ENCODE data around the gene BCL11A. TPM values are rescaled to one million over a fixed set of nuclear protein-coding genes. Genes with fewer than 3 reads are reported as not detected.

Gene BCL11A
- total RNA-seq, 3 donors from 2014 or later (not counting 1 experiment from before 2014, with no cell fraction given): 2.6 to 3.5 (median 3.0) TPM

DNA sequence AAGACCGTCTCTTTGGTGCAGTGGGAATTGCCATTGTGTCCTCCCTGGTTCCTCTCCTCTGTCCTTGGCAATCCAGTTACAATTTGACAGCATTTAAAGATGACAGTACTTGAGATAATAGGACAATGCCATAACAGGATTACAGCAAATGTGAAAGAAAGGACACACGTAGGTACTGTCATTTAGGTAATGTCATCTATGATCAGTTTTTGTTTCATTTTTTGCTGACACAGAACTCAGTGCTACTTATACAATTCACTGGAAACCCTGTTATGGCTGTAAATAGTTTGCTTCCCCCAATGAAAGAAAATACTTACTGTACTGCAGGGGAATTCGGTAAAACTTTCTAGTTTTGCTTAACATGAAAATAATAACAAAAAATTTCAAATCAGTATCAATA is 65.2 kb downstream of the BCL11A start:
- no peak for DNase-seq
- Histone ChIP-seq H3K27ac (ENCODE audit: low read length) (no peak overlapping the region), H3K4me1 (ENCODE audit: control insufficient read depth, insufficient read depth, low read length) (peaks cover 16% of the 10 kb centered on the region), H3K9me3 (ENCODE audit: control insufficient read depth, insufficient read depth, low read length) (no peaks in the 10 kb centered on the region), H3K36me3 (ENCODE audit: control insufficient read depth, insufficient read depth, low read length) (no peaks in the 10 kb centered on the region), H3K27me3 (ENCODE audit: control insufficient read depth, insufficient read depth, low read length) (no peaks in the 10 kb centered on the region), H3K4me3 (ENCODE audit: low read length) (no peak overlapping the region)
- intact Hi-C loops (cut with micrococcal nuclease): no loop called here
- H3K9me3 Mint-ChIP-seq: no peaks in the 10 kb centered on the region
- no peak overlapping the region for H3K4me3 Mint-ChIP-seq
- ATAC-seq: no peak
- H3K4me1 Mint-ChIP-seq: peaks cover 12 to 14% of the 10 kb centered on the region in 2 donors
- peaks cover 7 to 12% of the 10 kb centered on the region in 2 donors for H3K27me3 Mint-ChIP-seq (ENCODE audit: low read depth in 2 of 2)
- TF ChIP-seq, protein P1, sequence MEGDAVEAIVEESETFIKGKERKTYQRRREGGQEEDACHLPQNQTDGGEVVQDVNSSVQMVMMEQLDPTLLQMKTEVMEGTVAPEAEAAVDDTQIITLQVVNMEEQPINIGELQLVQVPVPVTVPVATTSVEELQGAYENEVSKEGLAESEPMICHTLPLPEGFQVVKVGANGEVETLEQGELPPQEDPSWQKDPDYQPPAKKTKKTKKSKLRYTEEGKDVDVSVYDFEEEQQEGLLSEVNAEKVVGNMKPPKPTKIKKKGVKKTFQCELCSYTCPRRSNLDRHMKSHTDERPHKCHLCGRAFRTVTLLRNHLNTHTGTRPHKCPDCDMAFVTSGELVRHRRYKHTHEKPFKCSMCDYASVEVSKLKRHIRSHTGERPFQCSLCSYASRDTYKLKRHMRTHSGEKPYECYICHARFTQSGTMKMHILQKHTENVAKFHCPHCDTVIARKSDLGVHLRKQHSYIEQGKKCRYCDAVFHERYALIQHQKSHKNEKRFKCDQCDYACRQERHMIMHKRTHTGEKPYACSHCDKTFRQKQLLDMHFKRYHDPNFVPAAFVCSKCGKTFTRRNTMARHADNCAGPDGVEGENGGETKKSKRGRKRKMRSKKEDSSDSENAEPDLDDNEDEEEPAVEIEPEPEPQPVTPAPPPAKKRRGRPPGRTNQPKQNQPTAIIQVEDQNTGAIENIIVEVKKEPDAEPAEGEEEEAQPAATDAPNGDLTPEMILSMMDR (IDR thresholded peaks at IDR 0.05): no peak
- WGBS (ENCODE audit: insufficient coverage): 77% methylated on average over 2 of the region's 3 CpGs
- no peak overlapping the region for H3K27ac Mint-ChIP-seq
- no peaks in the 10 kb centered on the region for H3K36me3 Mint-ChIP-seq

DNA sequence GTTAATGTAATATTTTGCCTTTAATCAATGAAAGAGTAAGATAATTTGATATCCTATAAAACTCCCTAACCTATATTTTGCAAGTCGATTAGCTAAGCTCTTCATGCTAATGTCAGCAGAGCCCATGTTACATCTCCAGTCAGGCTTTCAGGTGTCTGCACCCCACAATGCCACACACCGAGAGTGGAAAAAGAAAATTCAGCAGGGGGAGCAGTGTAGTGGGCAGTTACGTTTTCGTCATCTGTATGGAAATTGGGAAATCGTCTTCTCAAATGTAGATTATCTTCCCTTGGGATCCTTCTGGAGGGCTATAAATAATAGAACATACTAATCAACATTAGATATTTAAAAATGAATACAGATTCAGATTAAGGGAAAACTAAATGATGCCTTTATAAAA is 66.3 kb downstream of the BCL11A start:
- no peaks in the 10 kb centered on the region for H3K9me3 Mint-ChIP-seq
- no peak overlapping the region for H3K4me3 Mint-ChIP-seq
- H3K4me1 Mint-ChIP-seq: peaks cover 21 to 26% of the 10 kb centered on the region in 2 donors
- ATAC-seq (no peak), DNase-seq (no peak)
- Histone ChIP-seq H3K4me3 (ENCODE audit: low read length) (no peak overlapping the region), H3K27ac (ENCODE audit: low read length) (no peak overlapping the region), H3K36me3 (ENCODE audit: control insufficient read depth, insufficient read depth, low read length) (no peaks in the 10 kb centered on the region), H3K27me3 (ENCODE audit: control insufficient read depth, insufficient read depth, low read length) (peaks cover 2% of the 10 kb centered on the region), H3K9me3 (ENCODE audit: control insufficient read depth, insufficient read depth, low read length) (no peaks in the 10 kb centered on the region), H3K4me1 (ENCODE audit: control insufficient read depth, insufficient read depth, low read length) (peaks cover 23% of the 10 kb centered on the region)
- WGBS (ENCODE audit: insufficient coverage): 95% methylated on average over 3 of the region's 5 CpGs
- H3K36me3 Mint-ChIP-seq: no peaks in the 10 kb centered on the region
- no peak overlapping the region for H3K27ac Mint-ChIP-seq
- TF ChIP-seq, protein P1 (IDR thresholded peaks at IDR 0.05): no peak
- intact Hi-C loops (cut with micrococcal nuclease): no loop called here
- peaks cover 10 to 22% of the 10 kb centered on the region in 2 donors for H3K27me3 Mint-ChIP-seq (ENCODE audit: low read depth in 2 of 2)

DNA sequence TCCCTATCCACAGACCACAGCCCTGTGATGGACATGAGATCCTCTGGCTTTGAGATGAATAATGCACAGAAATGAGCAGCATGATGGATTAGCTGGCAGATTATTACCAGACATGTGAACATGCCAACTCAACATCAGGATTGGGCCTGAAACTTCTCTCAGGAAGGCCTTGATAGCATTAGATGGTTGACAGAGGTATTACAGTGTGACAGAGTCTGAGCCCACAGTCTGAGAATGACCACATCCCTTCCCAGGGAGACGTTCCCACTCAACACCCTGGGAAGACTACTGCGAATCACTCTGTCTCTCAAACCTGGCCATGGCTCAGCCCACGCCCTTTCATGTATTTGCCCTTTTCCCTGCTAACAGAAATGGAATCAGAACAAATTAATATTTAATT is 66.9 kb downstream of the BCL11A start:
- 83% methylated on average over 3 of the region's 3 CpGs for WGBS (ENCODE audit: insufficient coverage)
- H3K4me3 Mint-ChIP-seq: no peak overlapping the region

More for the DNA sequence above, 66.9 kb downstream of the BCL11A start:
- H3K27me3 Mint-ChIP-seq (ENCODE audit: low read depth in 2 of 2): peaks cover 15 to 29% of the 10 kb centered on the region in 2 donors
- intact Hi-C loops (cut with micrococcal nuclease): no loop called here
- ATAC-seq: no peak
- H3K36me3 Mint-ChIP-seq: no peaks in the 10 kb centered on the region
- H3K27me3 ChIP-seq (ENCODE audit: control insufficient read depth, insufficient read depth, low read length): peaks cover 2% of the 10 kb centered on the region
- H3K4me1 ChIP-seq (ENCODE audit: control insufficient read depth, insufficient read depth, low read length): peaks cover 29% of the 10 kb centered on the region
- H3K27ac Mint-ChIP-seq: no peak overlapping the region
- H3K36me3 ChIP-seq (ENCODE audit: control insufficient read depth, insufficient read depth, low read length): no peaks in the 10 kb centered on the region
- TF ChIP-seq, protein P1 (IDR thresholded peaks at IDR 0.05): no peak
- no peaks in the 10 kb centered on the region for H3K9me3 ChIP-seq (ENCODE audit: control insufficient read depth, insufficient read depth, low read length)
- no peak overlapping the region for H3K27ac ChIP-seq (ENCODE audit: low read length)
- H3K4me3 ChIP-seq (ENCODE audit: low read length): no peak overlapping the region
- no peak for DNase-seq
- H3K9me3 Mint-ChIP-seq: no peaks in the 10 kb centered on the region
- H3K4me1 Mint-ChIP-seq: peaks cover 28 to 32% of the 10 kb centered on the region in 2 donors
